PC-9 (cell line): ENCODE data around the gene USP9X.

Experiments used
- EZH2 ChIP-seq: fragments of 200-600 bp; sonication (generic); IDR thresholded peaks from 2 replicates; pipeline ENCODE4 v1.8.0; 2017; ENCODE audit warnings: antibody characterized with exemption, low read depth
- TF ChIP-seq, protein P1 (sequence below): fragments of 200-600 bp; sonication (generic); conservative IDR thresholded peaks from 2 replicates; pipeline ENCODE4 v1.6.1; 2017; ENCODE audit warnings: mixed run types, antibody characterized with exemption, mild to moderate bottlenecking, moderate library complexity

DNA sequence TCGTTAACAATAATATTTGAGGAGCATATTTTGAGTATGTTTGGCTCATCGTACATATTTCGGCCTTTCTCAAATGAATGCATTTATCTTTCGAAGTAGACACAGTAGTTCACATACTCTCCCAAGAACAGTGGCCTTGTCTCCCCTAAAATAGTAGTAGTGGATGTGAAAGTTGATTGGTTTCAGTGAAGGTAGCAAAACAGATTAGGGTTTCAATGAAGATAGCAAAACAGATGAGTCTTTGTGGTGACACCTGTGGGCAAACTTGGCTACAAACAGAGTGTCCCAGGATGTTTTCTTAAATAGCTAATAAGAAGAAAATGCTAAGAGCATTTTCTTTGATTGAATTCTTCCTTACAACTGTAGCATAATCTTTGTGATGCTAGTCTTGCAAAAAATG is 67.0 kb downstream of the USP9X start:
- TF ChIP-seq, protein P1, sequence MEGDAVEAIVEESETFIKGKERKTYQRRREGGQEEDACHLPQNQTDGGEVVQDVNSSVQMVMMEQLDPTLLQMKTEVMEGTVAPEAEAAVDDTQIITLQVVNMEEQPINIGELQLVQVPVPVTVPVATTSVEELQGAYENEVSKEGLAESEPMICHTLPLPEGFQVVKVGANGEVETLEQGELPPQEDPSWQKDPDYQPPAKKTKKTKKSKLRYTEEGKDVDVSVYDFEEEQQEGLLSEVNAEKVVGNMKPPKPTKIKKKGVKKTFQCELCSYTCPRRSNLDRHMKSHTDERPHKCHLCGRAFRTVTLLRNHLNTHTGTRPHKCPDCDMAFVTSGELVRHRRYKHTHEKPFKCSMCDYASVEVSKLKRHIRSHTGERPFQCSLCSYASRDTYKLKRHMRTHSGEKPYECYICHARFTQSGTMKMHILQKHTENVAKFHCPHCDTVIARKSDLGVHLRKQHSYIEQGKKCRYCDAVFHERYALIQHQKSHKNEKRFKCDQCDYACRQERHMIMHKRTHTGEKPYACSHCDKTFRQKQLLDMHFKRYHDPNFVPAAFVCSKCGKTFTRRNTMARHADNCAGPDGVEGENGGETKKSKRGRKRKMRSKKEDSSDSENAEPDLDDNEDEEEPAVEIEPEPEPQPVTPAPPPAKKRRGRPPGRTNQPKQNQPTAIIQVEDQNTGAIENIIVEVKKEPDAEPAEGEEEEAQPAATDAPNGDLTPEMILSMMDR = no peak
- TF ChIP-seq EZH2 = no peak
